GM15510 (cell line): ENCODE data around the gene PDZD11.
A peak's percentile ranks its signal among the peaks of the same experiment; 100 is the strongest.

Experiments used
- POLR2A ChIP-seq: IDR thresholded peaks from 3 replicates; pipeline ENCODE4 v1.6.1; 2011; ENCODE audit warnings: borderline replicate concordance; ENCODE audit not compliant: insufficient read length; ENCODE audit errors: extremely low read depth

The PDZD11 gene

GRCh38 chrX:70289793-70290770, at the start of gene PDZD11, which contains the start of gene KIF4A:
Gene PDZD11 (minus strand): TSS chrX:70289927. CDS start chrX:70289341, 586 bp downstream.
Gene KIF4A (plus strand): TSS chrX:70290104. CDS start chrX:70290459, 355 bp downstream.
- TF ChIP-seq POLR2A: peak; percentile 73

DNA sequence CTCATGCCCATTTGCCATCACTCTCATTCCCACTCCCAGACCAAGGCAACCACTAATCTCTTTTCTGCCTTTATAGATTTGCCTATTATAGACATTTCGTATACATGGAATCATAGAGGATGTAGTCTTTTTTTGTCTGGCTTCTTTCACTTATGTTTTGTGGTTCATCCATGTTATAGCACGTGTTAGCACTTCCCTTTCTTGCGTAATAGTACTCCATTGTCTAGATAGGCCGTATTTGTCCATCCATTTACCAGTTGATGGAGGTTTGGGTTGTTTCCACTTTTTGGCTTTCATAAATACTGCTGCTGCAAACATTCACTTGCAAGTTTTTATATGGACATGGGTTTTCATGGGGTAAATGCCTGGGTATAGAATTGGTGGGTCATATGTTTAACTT, 48.6 kb upstream of the PDZD11 start:
- TF ChIP-seq POLR2A: no peak

GRCh38 chrX:70336767-70337166, 47.0 kb upstream of the PDZD11 start:
- TF ChIP-seq POLR2A: no peak

GRCh38 chrX:70332600-70332999, 42.9 kb upstream of the PDZD11 start:
- TF ChIP-seq POLR2A: no peak

DNA sequence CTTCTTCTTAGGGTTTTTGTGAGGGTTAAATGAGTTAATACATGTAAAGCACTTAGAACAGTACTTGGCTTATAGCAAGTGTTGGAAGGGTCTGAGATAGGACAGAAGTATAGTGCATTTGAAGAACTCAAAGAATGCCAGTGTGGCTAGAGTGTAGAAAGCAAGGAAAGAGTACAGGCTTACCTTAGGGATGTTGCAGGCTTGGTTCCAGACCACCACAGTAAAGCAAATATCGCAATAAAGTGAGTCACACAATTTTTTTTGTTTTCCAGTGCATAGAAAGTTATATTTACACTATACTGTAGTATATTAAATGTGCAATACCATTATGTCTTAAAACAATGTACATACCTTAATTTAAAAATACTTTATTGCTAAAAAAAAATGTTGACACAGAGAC, 41.4 kb upstream of the PDZD11 start:
- TF ChIP-seq POLR2A: no peak

GRCh38 chrX:70324326-70324725, 34.6 kb upstream of the PDZD11 start:
- no peak for TF ChIP-seq POLR2A

GRCh38 chrX:70322784-70323183, 33.1 kb upstream of the PDZD11 start:
- TF ChIP-seq POLR2A: no peak

GRCh38 chrX:70313503-70313902, 23.8 kb upstream of the PDZD11 start:
- TF ChIP-seq POLR2A: no peak

- TF ChIP-seq POLR2A: no peak
Observed at GRCh38 chrX:70301716-70302115, 12.0 kb upstream of the PDZD11 start.

DNA sequence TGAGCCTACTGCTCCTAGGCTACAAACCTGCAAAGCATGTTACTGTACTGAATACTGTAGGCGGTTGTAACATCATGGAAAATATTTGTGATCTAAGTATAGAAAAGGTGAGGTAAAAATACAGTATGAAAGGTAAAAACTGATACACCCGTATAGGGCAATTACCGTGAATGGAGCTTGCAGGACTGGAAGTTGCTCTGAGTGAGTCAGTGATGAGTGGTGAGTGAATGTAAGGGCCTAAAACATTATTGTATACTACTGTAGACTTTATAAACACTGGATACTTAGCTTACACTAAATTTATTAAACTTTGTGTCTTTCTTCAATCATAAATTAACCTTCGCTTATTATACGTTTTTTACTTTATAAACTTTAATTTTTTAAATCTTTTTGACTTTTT, 3.9 kb upstream of the PDZD11 start:
- no peak for TF ChIP-seq POLR2A

DNA sequence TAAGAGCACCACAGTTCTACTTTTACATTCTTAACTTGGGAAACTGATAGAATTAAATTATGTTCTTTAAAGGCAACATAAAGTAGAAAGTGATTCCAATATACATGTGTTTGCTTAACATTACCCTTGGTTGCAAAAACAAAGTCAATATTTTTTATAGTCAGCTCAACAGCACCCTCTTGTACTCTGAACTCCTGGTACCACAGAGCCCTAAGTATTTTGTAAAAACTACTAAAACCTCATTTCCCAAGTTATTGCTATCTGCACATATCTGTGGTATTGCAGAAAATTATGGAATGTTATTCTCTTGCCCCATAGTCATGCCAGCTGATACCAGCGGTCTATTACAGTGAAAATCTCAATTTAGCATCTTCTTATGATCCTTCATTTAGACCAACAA, 3.1 kb upstream of the PDZD11 start:
- no peak for TF ChIP-seq POLR2A

DNA sequence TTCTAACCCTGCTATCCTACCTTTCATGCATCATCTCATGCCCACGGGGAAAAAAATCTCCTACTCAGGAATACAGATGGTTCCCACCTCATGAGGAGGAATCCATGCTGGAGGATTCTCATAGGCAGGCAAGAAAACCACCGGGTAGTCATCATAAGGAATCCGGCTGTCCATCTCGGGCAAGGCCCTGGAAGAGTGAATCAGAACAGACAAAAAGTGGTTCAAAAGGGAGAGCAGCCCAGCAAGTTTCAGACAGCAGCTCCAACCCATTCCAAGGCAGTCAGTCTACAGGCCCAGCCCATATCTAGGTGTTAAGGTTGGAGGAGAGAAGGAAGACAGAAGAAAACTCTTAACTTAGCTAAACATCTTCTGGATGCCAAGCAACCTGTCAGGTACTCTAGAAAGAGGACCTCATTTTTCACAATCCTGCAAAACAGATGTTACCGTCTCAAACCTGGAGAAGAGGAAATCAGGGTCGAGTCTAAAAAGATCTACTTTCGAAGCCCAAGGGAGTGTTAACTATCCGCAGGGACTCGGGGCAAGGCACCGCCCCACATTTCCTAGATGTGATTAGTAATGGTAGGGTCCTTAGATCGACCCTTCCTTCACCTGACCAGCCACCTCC, 447 bp downstream of the PDZD11 start:
- no peak for TF ChIP-seq POLR2A

DNA sequence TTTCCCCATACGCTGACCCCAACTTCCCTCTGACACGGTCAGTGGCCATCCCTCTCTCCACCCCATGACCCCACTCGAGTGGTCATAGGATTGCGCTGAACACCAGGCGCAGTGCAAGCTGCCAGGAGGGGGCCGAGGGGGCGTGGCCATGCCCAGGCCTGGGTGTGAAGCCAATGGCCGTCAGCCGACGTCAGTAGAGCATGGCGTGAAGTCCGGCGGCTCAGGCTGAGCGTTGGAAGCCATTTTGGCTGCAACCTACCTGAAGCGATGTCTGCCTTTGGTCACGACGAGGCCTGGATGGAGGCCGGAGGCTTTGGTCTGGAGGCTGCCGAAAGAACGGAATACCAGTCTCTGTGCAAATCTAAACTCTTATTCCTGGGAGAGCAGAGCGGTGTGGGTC, 7.8 kb downstream of the PDZD11 start, which contains the start of gene RAB41:
Gene RAB41, plus strand, starts transcription at position 222 of the 400 bp plus-strand sequence. Its CDS starts 46 bp downstream, at position 268.
- TF ChIP-seq POLR2A: no peak

- no peak for TF ChIP-seq POLR2A
Observed at GRCh38 chrX:70280573-70280972, 9.2 kb downstream of the PDZD11 start.

GRCh38 chrX:70279081-70279480, 10.6 kb downstream of the PDZD11 start:
- no peak for TF ChIP-seq POLR2A
